ENCODE data around the gene APOBEC3A. TPM values are rescaled to one million over a fixed set of nuclear protein-coding genes. Genes with fewer than 3 reads are reported as not detected.
"Not testable (repeated sequence)": the region's sequence is repeated elsewhere in the genome, so short reads cannot be mapped to it uniquely, and the experiment has no call there.

Gene APOBEC3A
- total RNA-seq, 1 experiment from 2014 or later, result not detected

DNA sequence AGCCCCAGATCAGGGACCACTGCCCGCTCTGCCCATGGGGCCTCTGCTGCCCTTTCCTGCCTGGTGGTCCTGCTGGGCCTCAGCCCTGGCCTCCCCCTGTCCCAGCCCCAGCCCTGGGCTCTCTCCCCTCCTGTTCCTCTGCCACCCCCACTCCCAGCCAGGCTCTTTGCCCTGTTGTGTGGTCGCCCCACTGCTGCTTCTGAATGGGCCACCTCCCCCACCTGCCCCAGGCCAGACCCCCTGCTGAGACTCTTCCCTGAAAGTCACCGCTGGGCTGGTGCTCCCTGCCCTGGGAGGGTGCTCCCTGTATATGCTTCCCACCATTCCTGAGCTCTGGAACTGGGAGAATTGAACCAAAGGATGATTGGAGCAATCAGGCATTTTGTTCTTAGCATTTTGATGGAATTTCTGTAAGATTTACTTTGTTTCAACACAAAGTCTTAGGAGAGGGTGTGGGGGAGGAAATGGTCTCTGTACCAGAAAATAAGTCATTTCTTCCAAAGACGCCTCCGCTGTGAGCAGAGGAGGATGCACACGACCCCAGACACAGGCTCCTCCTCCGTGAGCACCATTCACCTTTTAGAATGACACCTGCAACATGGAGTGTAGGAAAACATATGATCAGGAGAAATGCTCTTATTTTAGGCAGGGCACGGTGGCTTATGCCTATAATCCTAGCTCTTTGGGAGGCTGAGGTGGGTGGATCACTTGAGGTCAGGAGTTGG, 29.9 kb downstream of the APOBEC3A start:
- Histone ChIP-seq H3K9me2 (ENCODE audit: insufficient read depth) (no peaks in the 10 kb centered on the region), H3K9me3 (ENCODE audit: insufficient read depth, low read depth) (peaks cover 13% of the 10 kb centered on the region), H3K27me3 (ENCODE audit: insufficient read depth, low read depth) (no peaks in the 10 kb centered on the region), H3K27ac (no peak overlapping the region), H3F3A (ENCODE audit: insufficient read depth, low read depth) (peaks cover 20% of the 10 kb centered on the region), H2AFZ (no peak overlapping the region), H3K4me1 (replicated peaks; ENCODE audit: insufficient read depth) (peaks cover 39% of the 10 kb centered on the region), H3K4me2 (no peak overlapping the region), H3K79me2 (ENCODE audit: low read depth) (peaks cover 14% of the 10 kb centered on the region), H3K36me3 (ENCODE audit: low read depth) (peaks cover 11% of the 10 kb centered on the region), H4K20me1 (ENCODE audit: insufficient read depth) (no peaks in the 10 kb centered on the region), H3K4me3 (no peak overlapping the region)
- TF ChIP-seq, protein P1, sequence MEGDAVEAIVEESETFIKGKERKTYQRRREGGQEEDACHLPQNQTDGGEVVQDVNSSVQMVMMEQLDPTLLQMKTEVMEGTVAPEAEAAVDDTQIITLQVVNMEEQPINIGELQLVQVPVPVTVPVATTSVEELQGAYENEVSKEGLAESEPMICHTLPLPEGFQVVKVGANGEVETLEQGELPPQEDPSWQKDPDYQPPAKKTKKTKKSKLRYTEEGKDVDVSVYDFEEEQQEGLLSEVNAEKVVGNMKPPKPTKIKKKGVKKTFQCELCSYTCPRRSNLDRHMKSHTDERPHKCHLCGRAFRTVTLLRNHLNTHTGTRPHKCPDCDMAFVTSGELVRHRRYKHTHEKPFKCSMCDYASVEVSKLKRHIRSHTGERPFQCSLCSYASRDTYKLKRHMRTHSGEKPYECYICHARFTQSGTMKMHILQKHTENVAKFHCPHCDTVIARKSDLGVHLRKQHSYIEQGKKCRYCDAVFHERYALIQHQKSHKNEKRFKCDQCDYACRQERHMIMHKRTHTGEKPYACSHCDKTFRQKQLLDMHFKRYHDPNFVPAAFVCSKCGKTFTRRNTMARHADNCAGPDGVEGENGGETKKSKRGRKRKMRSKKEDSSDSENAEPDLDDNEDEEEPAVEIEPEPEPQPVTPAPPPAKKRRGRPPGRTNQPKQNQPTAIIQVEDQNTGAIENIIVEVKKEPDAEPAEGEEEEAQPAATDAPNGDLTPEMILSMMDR (conservative IDR thresholded peaks at IDR 0.05), result no peak
- no peak for TF ChIP-seq EZH2 (IDR thresholded peaks at IDR 0.05; ENCODE audit: low read depth)
- no TSS peak for BruUV-seq (replicated peaks)
- POLR2A ChIA-PET (ENCODE audit: unreplicated experiment), result interaction anchor here (0.6 kb wide), 1 partner anchor 103 kb away, joined by 5 read pairs; no protein-coding TSS in a partner anchor
- no peak for DNase-seq
- intact Hi-C loops (cut with micrococcal nuclease; ENCODE audit: unreplicated experiment), result loop anchor here (10.0 kb wide), 1 partner anchor 233 kb away; the partner anchor contains the start of gene SUN2
- CTCF ChIA-PET, result interaction anchor here (0.8 kb wide), 1 partner anchor 36 kb away, joined by 4 read pairs; no protein-coding TSS in a partner anchor

- ChIA-PET CTCF (no interaction called here), POLR2A (ENCODE audit: unreplicated experiment) (no interaction called here)
- no peak overlapping the region for H3K27ac ChIP-seq
- peaks cover 7% of the 10 kb centered on the region for H3F3A ChIP-seq (ENCODE audit: insufficient read depth, low read depth)
- no peak overlapping the region for H3K4me2 ChIP-seq
- H3K9me3 ChIP-seq (ENCODE audit: insufficient read depth, low read depth), result no peaks in the 10 kb centered on the region
- TF ChIP-seq EZH2 (IDR thresholded peaks at IDR 0.05; ENCODE audit: low read depth), result no peak
- TF ChIP-seq, protein P1 (conservative IDR thresholded peaks at IDR 0.05), result no peak
- no peaks in the 10 kb centered on the region for H4K20me1 ChIP-seq (ENCODE audit: insufficient read depth)
- H3K79me2 ChIP-seq (ENCODE audit: low read depth), result no peaks in the 10 kb centered on the region
- no peak overlapping the region for H3K4me3 ChIP-seq
- H3K4me1 ChIP-seq (replicated peaks; ENCODE audit: insufficient read depth), result peaks cover 18% of the 10 kb centered on the region
- no peaks in the 10 kb centered on the region for H3K36me3 ChIP-seq (ENCODE audit: low read depth)
- H3K27me3 ChIP-seq (ENCODE audit: insufficient read depth, low read depth), result no peaks in the 10 kb centered on the region
- no TSS peak for BruUV-seq (replicated peaks)
- intact Hi-C loops (cut with micrococcal nuclease; ENCODE audit: unreplicated experiment), result loop anchor here (10.0 kb wide), 1 partner anchor 235 kb away; the partner anchor contains the start of gene SUN2
- no peak overlapping the region for H2AFZ ChIP-seq
- no peaks in the 10 kb centered on the region for H3K9me2 ChIP-seq (ENCODE audit: insufficient read depth)
- DNase-seq, result no peak
Measured at GRCh38 chr22:38989466-38989865, 32.1 kb downstream of the APOBEC3A start.

GRCh38 chr22:38992871-38993371, 35.5 kb downstream of the APOBEC3A start:
- POLR2A ChIA-PET (ENCODE audit: unreplicated experiment); CTCF ChIA-PET; BruUV-seq (replicated peaks): not testable (repeated sequence)

More at GRCh38 chr22:38992871-38993371, 35.5 kb downstream of the APOBEC3A start:
- H2AFZ ChIP-seq; H3K4me3 ChIP-seq; H3K9me3 ChIP-seq (ENCODE audit: insufficient read depth, low read depth); H3K9me2 ChIP-seq (ENCODE audit: insufficient read depth); H3K27me3 ChIP-seq (ENCODE audit: insufficient read depth, low read depth); DNase-seq; H3K27ac ChIP-seq; H3F3A ChIP-seq (ENCODE audit: insufficient read depth, low read depth); H3K4me1 ChIP-seq (replicated peaks; ENCODE audit: insufficient read depth); H3K4me2 ChIP-seq; H3K36me3 ChIP-seq (ENCODE audit: low read depth); H4K20me1 ChIP-seq (ENCODE audit: insufficient read depth); intact Hi-C loops (cut with micrococcal nuclease; ENCODE audit: unreplicated experiment); H3K79me2 ChIP-seq (ENCODE audit: low read depth): not testable (repeated sequence)

Measured in PC-9 (cell line).